DOHH2 (cell line): ENCODE measurements around the gene MOV10L1.

Source experiments
- EZH2phosphoT487 ChIP-seq: fragments of 200-600 bp; sonication (generic); IDR thresholded peaks from 2 replicates; pipeline ENCODE4 v1.6.1; 2017; ENCODE audit warnings: borderline replicate concordance, mild to moderate bottlenecking, antibody characterized with exemption, low read length, moderate library complexity, mixed read lengths
- TF ChIP-seq, protein P1 (sequence below): fragments of 200-600 bp; sonication (generic); IDR thresholded peaks from one replicate; pipeline ENCODE4 v1.5.1; 2014; ENCODE audit warnings: antibody characterized with exemption, mild to moderate bottlenecking, low read depth, low read length; ENCODE audit not compliant: poor library complexity, severe bottlenecking

DNA sequence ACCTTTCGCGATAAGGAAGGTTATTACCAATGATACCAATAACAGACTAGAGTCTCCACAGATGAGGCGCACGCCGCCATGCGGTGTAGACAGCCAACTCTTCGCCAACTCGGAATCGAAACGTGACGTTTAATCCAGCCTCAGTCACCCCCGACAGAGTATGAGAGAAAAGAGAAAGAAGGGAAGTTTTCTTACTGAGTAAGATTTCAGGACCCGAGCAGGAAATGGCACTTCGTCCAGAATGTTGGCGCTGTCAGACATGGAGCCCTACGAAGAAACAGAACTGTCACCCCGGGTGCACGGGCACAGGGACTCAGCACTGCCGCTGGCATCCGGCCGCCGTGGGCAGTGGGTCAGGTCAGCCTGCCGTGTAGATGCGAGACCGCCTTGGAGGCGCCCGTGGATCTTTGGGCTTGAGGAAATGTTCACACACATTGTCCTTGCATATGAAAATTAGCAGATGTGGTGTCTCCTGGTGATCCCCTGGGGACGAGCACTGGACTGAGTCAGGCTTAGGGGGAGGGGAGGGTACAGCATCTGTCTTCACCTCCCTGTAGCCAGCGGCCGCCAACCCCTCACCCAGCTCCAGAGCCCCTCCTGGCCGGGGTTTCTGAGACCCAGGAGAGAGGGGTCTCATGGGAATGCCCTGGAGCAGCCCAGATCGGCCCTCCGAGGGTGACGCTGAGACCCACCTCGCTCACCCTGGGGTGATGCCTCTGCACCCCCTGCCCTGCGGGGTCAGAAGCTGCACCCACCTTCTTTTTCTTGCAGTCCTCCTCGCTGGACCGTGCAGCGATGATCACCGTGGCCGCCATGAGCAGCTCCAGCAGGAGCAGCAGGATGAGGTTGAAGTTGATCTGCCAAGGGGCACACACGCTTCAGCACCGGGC lies 12.9 kb upstream of the MOV10L1 start:
- TF ChIP-seq, protein P1, sequence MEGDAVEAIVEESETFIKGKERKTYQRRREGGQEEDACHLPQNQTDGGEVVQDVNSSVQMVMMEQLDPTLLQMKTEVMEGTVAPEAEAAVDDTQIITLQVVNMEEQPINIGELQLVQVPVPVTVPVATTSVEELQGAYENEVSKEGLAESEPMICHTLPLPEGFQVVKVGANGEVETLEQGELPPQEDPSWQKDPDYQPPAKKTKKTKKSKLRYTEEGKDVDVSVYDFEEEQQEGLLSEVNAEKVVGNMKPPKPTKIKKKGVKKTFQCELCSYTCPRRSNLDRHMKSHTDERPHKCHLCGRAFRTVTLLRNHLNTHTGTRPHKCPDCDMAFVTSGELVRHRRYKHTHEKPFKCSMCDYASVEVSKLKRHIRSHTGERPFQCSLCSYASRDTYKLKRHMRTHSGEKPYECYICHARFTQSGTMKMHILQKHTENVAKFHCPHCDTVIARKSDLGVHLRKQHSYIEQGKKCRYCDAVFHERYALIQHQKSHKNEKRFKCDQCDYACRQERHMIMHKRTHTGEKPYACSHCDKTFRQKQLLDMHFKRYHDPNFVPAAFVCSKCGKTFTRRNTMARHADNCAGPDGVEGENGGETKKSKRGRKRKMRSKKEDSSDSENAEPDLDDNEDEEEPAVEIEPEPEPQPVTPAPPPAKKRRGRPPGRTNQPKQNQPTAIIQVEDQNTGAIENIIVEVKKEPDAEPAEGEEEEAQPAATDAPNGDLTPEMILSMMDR: no peak
- TF ChIP-seq EZH2phosphoT487: no peak
